ENCODE measurements around the gene PRADC1. TPM values are rescaled to one million over a fixed set of nuclear protein-coding genes. Genes with fewer than 3 reads are reported as not detected.
"Not testable (repeated sequence)": the region's sequence is repeated elsewhere in the genome, so short reads cannot be mapped to it uniquely, and the experiment has no call there.

PRADC1 gene
- polyA plus RNA-seq, 3 donors: 27.0 to 34.9 (median 34.3) TPM

- no peak overlapping the region for H3K27ac ChIP-seq (ENCODE audit: low read depth, low read length)
- WGBS, 3 donors: 60 to 76% (median 68%) methylated on average over 4 of the region's 4 CpGs
Measured at GRCh38 chr2:73215254-73215653, 17.8 kb downstream of the PRADC1 start.

- 0 to 1% (median 1%) methylated on average over 64 of the region's 64 CpGs for WGBS, 3 donors
- H3K27ac ChIP-seq (ENCODE audit: low read depth, low read length): no peak within 1 kb of the TSS
Measured at GRCh38 chr2:73214120-73215035, 18.7 kb downstream of the PRADC1 start, which contains the start of gene SMYD5. SMYD5 (plus strand) TSS chr2:73214245; CDS start chr2:73214267, 22 bp downstream.

- H3K27ac ChIP-seq (ENCODE audit: low read depth, low read length): no peak overlapping the region
- 48 to 58% (median 55%) methylated on average over 20 of the region's 20 CpGs for WGBS, 3 donors
Measured at GRCh38 chr2:73212448-73213176, 20.4 kb downstream of the PRADC1 start.

- WGBS, 3 donors: 70 to 76% (median 74%) methylated on average over 7 of the region's 7 CpGs
- H3K27ac ChIP-seq (ENCODE audit: low read depth, low read length): no peak overlapping the region
Measured at GRCh38 chr2:73212098-73212447, 21.0 kb downstream of the PRADC1 start.

- WGBS, 3 donors: 84 to 89% (median 87%) methylated on average over 6 of the region's 6 CpGs
- H3K27ac ChIP-seq (ENCODE audit: low read depth, low read length): no peak overlapping the region
Measured at GRCh38 chr2:73210696-73211095, 22.3 kb downstream of the PRADC1 start.

GRCh38 chr2:73210019-73210418 is 23.0 kb downstream of the PRADC1 start:
- H3K27ac ChIP-seq (ENCODE audit: low read depth, low read length): no peak overlapping the region
- 75 to 86% (median 81%) methylated on average over 4 of the region's 4 CpGs for WGBS, 3 donors

GRCh38 chr2:73208258-73208657 is 24.8 kb downstream of the PRADC1 start:
- 77 to 85% (median 80%) methylated on average over 3 of the region's 3 CpGs for WGBS, 3 donors
- no peak overlapping the region for H3K27ac ChIP-seq (ENCODE audit: low read depth, low read length)

GRCh38 chr2:73205611-73206010 is 27.4 kb downstream of the PRADC1 start:
- WGBS, 3 donors: 84 to 90% (median 87%) methylated on average over 6 of the region's 6 CpGs
- no peak overlapping the region for H3K27ac ChIP-seq (ENCODE audit: low read depth, low read length)

- H3K27ac ChIP-seq (ENCODE audit: low read depth, low read length): no peak overlapping the region
- 4 to 10% (median 6%) methylated on average over 44 of the region's 44 CpGs for WGBS, 3 donors
Measured at GRCh38 chr2:73203055-73203681, 29.9 kb downstream of the PRADC1 start.

- WGBS, 3 donors: 3% methylated on average over 74 to 87 of the region's 87 CpGs
- H3K27ac ChIP-seq (ENCODE audit: low read depth, low read length): no peak within 1 kb of the TSS
Measured at GRCh38 chr2:73202156-73203054, 30.6 kb downstream of the PRADC1 start, which contains the start of gene NOTO. NOTO (plus strand) TSS chr2:73202574; CDS start chr2:73202667, 93 bp downstream.

GRCh38 chr2:73200281-73200680 is 32.8 kb downstream of the PRADC1 start:
- WGBS, 3 donors: 75 to 93% (median 89%) methylated on average over 10 of the region's 10 CpGs
- H3K27ac ChIP-seq (ENCODE audit: low read depth, low read length): not testable (repeated sequence)

- no peak overlapping the region for H3K27ac ChIP-seq (ENCODE audit: low read depth, low read length)
Measured at GRCh38 chr2:73197579-73197978, 35.5 kb downstream of the PRADC1 start.

- no peak overlapping the region for H3K27ac ChIP-seq (ENCODE audit: low read depth, low read length)
- WGBS, 3 donors: 44 to 49% (median 49%) methylated on average over 2 of the region's 2 CpGs
Measured at GRCh38 chr2:73187549-73187948, 45.5 kb downstream of the PRADC1 start.

GRCh38 chr2:73185965-73186364 is 47.1 kb downstream of the PRADC1 start:
- WGBS, 3 donors: 86 to 95% (median 87%) methylated on average over 2 of the region's 2 CpGs
- no peak overlapping the region for H3K27ac ChIP-seq (ENCODE audit: low read depth, low read length)
